ENCODE results near the gene MMS19.
A peak's percentile ranks its signal among the peaks of the same experiment; 100 is the strongest.

MMS19 gene

DNA sequence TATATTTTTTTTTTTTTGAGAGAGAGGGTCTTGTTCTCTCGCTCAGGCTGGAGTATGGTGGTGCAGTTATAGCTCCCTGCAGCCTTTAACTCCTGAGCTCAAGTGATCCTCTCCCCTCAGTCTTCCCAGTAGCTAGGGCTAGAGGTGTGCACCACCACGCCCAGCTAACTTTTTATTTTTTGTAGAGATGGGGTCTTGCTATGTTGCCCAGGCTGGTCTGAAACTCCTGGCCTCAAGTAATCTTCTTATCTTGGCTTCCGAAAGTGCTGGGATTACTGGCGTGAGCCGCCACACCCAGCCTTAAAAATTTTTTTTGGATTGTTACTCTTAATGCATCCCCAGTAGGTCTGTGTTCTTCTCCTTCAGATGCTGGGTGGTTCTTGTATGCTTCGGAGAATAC lies 4.7 kb upstream of the MMS19 start:
- no peak for DNase-seq (ENCODE audit: low spot score)
- no peak overlapping the region for H3K27ac ChIP-seq (ENCODE audit: poor library complexity, severe bottlenecking)
- no peaks in the 10 kb centered on the region for H3K9me3 ChIP-seq (ENCODE audit: severe bottlenecking)
- no peak for ATAC-seq (ENCODE audit: low read depth)
- TF ChIP-seq, protein P1, sequence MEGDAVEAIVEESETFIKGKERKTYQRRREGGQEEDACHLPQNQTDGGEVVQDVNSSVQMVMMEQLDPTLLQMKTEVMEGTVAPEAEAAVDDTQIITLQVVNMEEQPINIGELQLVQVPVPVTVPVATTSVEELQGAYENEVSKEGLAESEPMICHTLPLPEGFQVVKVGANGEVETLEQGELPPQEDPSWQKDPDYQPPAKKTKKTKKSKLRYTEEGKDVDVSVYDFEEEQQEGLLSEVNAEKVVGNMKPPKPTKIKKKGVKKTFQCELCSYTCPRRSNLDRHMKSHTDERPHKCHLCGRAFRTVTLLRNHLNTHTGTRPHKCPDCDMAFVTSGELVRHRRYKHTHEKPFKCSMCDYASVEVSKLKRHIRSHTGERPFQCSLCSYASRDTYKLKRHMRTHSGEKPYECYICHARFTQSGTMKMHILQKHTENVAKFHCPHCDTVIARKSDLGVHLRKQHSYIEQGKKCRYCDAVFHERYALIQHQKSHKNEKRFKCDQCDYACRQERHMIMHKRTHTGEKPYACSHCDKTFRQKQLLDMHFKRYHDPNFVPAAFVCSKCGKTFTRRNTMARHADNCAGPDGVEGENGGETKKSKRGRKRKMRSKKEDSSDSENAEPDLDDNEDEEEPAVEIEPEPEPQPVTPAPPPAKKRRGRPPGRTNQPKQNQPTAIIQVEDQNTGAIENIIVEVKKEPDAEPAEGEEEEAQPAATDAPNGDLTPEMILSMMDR (IDR thresholded peaks at IDR 0.05; ENCODE audit: poor library complexity, severe bottlenecking) = no peak
- no peaks in the 10 kb centered on the region for H3K27me3 ChIP-seq (ENCODE audit: insufficient read depth, poor library complexity, severe bottlenecking)
- peaks cover 4% of the 10 kb centered on the region for H3K4me1 ChIP-seq (ENCODE audit: insufficient read depth, poor library complexity, severe bottlenecking)
- no peak overlapping the region for H3K4me3 ChIP-seq (ENCODE audit: severe bottlenecking)
- no peaks in the 10 kb centered on the region for H3K36me3 ChIP-seq (ENCODE audit: low read depth)

DNA sequence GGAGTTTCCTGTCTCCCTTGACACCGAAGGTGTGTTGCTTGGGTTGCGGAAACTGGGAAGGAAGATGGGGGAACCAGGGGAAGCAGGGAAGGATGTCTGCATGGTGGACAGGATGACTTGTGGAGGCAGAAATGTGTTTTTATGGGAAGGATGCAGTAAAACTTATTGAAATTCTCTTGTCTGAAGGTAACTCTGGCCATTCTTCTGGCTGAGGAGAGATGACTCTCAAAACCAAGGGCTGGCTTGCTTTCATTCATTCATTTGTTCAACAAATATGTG lies 2.0 kb upstream of the MMS19 start:
- Histone ChIP-seq H3K4me1 (ENCODE audit: insufficient read depth, poor library complexity, severe bottlenecking) (peaks cover 18% of the 10 kb centered on the region), H3K27me3 (ENCODE audit: insufficient read depth, poor library complexity, severe bottlenecking) (no peaks in the 10 kb centered on the region), H3K27ac (ENCODE audit: poor library complexity, severe bottlenecking) (peak overlapping the region; percentile 88), H3K36me3 (ENCODE audit: low read depth) (peaks cover 8% of the 10 kb centered on the region), H3K4me3 (ENCODE audit: severe bottlenecking) (peak overlapping the region; percentile 80), H3K9me3 (ENCODE audit: severe bottlenecking) (no peaks in the 10 kb centered on the region)
- TF ChIP-seq, protein P1 (IDR thresholded peaks at IDR 0.05; ENCODE audit: poor library complexity, severe bottlenecking) = no peak
- ATAC-seq (ENCODE audit: low read depth) = no peak
- DNase-seq (ENCODE audit: low spot score) = no peak

DNA sequence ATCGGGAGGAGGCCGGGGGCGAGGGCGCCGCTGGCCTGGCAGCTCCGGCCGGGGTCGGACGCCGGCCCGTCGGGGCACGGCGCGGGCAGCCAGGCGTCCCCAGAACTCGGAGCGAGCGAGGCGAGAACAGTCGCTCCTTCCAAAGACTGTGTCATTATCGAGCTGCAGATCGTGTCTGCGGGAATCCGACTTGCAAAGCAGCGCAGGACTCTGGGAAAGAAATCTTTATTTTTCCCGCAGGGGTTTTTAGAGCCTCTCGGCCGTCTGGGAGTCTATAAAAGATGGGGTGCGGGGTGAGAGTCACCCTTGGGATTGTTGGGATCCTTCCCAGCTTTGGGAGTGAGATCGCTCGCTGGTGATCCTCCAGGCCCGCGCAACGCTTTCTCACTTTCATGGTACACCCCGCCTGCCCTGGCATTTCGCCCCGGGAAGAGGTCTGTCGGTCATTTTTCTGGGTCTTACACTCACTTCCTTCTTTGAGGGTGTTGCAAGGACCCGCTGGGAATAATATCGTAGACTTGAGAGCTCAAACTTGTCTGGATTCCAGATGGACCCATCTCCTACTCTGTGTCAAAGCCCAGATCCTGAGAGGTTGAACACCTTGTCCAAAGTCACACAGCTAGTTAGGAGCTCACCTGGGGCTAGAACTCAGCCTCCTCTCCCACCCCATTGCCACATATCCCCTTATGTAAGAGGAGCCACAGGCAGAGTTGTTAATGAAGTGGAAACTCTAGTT lies 1.5 kb upstream of the MMS19 start:
- Histone ChIP-seq H3K27me3 (ENCODE audit: insufficient read depth, poor library complexity, severe bottlenecking) (no peaks in the 10 kb centered on the region), H3K27ac (ENCODE audit: poor library complexity, severe bottlenecking) (peak overlapping the region; percentile 88), H3K4me1 (ENCODE audit: insufficient read depth, poor library complexity, severe bottlenecking) (peaks cover 22% of the 10 kb centered on the region), H3K9me3 (ENCODE audit: severe bottlenecking) (no peaks in the 10 kb centered on the region), H3K4me3 (ENCODE audit: severe bottlenecking) (peak overlapping the region; percentile 80), H3K36me3 (ENCODE audit: low read depth) (peaks cover 9% of the 10 kb centered on the region)
- DNase-seq (ENCODE audit: low spot score) (no peak), ATAC-seq (ENCODE audit: low read depth) (no peak)
- TF ChIP-seq, protein P1 (IDR thresholded peaks at IDR 0.05; ENCODE audit: poor library complexity, severe bottlenecking) = no peak

DNA sequence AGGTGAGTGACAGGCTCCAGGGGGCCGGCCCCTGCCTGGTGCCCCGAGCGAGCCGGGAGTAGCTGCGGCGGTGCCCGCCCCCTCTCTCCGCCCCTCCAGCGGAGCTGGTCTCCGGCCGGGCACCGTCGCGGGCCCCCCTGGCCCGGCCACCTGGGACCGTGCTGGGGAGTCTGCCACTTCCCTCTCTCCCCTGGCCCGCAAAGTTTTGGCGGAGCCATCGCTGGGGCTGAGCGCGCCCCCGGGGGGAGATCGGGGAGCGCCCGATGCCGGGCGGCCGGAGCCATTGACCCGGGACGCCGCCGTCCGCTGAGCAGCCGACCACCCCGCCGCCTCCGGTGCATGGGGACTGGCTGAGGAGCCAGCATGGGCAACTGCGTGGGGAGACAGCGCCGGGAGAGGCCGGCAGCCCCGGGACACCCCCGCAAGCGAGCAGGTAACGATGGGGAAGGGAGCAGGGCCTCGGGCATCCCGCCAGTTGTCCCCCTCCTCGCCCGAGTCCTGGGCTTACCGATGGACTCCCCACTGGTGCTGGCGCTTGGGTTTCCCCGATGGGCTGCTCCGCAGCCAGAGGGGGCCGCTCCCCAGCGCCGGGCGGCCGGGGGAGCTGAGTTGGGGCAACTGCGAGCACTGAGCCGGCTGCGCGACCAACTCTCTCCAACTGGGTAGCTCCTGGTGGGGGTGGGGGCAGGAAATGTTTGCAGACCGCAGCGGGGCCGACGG lies 779 bp upstream of the MMS19 start, which contains the start of gene UBTD1:
TSS of gene UBTD1 (plus strand) at position 84 of the 720 bp plus-strand sequence. CDS start at position 364, 280 bp downstream.
- DNase-seq (ENCODE audit: low spot score) (no peak), ATAC-seq (ENCODE audit: low read depth) (peak; percentile 86)
- Histone ChIP-seq H3K27me3 (ENCODE audit: insufficient read depth, poor library complexity, severe bottlenecking) (no peaks in the 10 kb centered on the region), H3K4me3 (ENCODE audit: severe bottlenecking) (peak within 1 kb of the TSS; percentile 80), H3K27ac (ENCODE audit: poor library complexity, severe bottlenecking) (peak within 1 kb of the TSS; percentile 88), H3K36me3 (ENCODE audit: low read depth) (peaks cover 17% of the 10 kb centered on the region), H3K4me1 (ENCODE audit: insufficient read depth, poor library complexity, severe bottlenecking) (peaks cover 23% of the 10 kb centered on the region), H3K9me3 (ENCODE audit: severe bottlenecking) (no peaks in the 10 kb centered on the region)
- TF ChIP-seq, protein P1 (IDR thresholded peaks at IDR 0.05; ENCODE audit: poor library complexity, severe bottlenecking) = no peak
